K562 (cell line): ENCODE results near the gene CHCHD5. TPM values are rescaled to one million over a fixed set of nuclear protein-coding genes. Genes with fewer than 3 reads are reported as not detected.

Source experiments
- ATAC-seq: fragments of 200-7000 bp; cut with Tn5 transposase; 3 replicates; pipeline ENCODE4 v1.9.1; 2020; ENCODE audit warnings: moderate library complexity
- BruUV-seq: library from RNA; stranded (reverse); fragments of 400-500 nt; replicated peaks from 2 replicates; lab custom pipeline; 2021; lab: Mats Ljungman, UMichigan
- CTCF ChIA-PET: fragments of 300-600 bp; formaldehyde crosslinking; extraction: SDS; loops from one replicate; lab custom pipeline; 2021; ENCODE audit warnings: low intra/inter-chr PET ratio; lab: Yijun Ruan, JAX
- POLR2A ChIA-PET: fragments of 300-600, 350-650 bp; sonication (Branson Sonifier 250); formaldehyde crosslinking; extraction: SDS; loops from one replicate; lab custom pipeline; 2021; ENCODE audit warnings: antibody characterized with exemption, inconsistent platforms; lab: Yijun Ruan, JAX
- DNase-seq, 4 experiments: peaks; one replicate each; pipeline versions ENCODE4 v3.0.0 to v3.0.0-alpha.2; 2011 to 2018; ENCODE audit warnings: low spot score in 3 of 4, mixed read lengths in 3 of 4; ENCODE audit errors: extremely low read depth in 1 of 4
- FAIRE-seq: peaks from 2 replicates; lab custom pipeline; 2011; peaks lifted over from hg19 to GRCh38; lab: Jason Lieb, UNC
- H2AFZ ChIP-seq: 2 replicates; pipeline ENCODE4 v1.6.0; 2011; ENCODE audit warnings: low read depth, low read length, control low read depth, inconsistent platforms
- H3K27ac ChIP-seq: fragments of 200-600 bp; 3 replicates; pipeline ENCODE4 v1.8.0; 2011; ENCODE audit warnings: low read depth, mild to moderate bottlenecking, control low read depth, inconsistent platforms, low read length, moderate library complexity, mixed read lengths; ENCODE audit errors: extremely low read depth
- H3K27me3 ChIP-seq, 2 experiments: fragments of 300-600 bp in 1 of 2; 2 replicates in 1 of 2; 3 replicates in 1 of 2; pipeline versions ENCODE4 v1.6.0 to v1.8.0; 2011; ENCODE audit warnings: inconsistent platforms in 2 of 2, low read length in 2 of 2, mild to moderate bottlenecking in 1 of 2, mixed read lengths in 1 of 2, moderate library complexity in 1 of 2; ENCODE audit not compliant: control insufficient read depth in 2 of 2, insufficient read depth in 2 of 2
- H3K36me3 ChIP-seq: fragments of 300-600 bp; 3 replicates; pipeline ENCODE4 v1.8.0; 2011; ENCODE audit warnings: mild to moderate bottlenecking, low read length, inconsistent platforms; ENCODE audit not compliant: control insufficient read depth, insufficient read depth
- H3K4me1 ChIP-seq, 2 experiments: fragments of 200-600 bp in 1 of 2; replicated peaks in 1 of 2; 2 replicates in 1 of 2; 3 replicates in 1 of 2; pipeline versions ENCODE4 v1.5.1 to v1.8.0; 2011; ENCODE audit warnings: inconsistent platforms in 2 of 2, low read length in 2 of 2, mild to moderate bottlenecking in 1 of 2, mixed read lengths in 1 of 2, moderate library complexity in 1 of 2; ENCODE audit not compliant: control insufficient read depth in 2 of 2, insufficient read depth in 2 of 2
- H3K4me2 ChIP-seq: 2 replicates; pipeline ENCODE4 v1.6.1; 2011; ENCODE audit warnings: low read length, control low read depth, inconsistent platforms, mixed read lengths; ENCODE audit not compliant: insufficient read depth
- H3K4me3 ChIP-seq: fragments of 200-600 bp; sonication (generic), shearing (Covaris generic); 2 replicates; pipeline ENCODE4 v1.5.1; 2016; ENCODE audit warnings: control low read depth, inconsistent platforms
- H3K79me2 ChIP-seq: fragments of 200-600 bp; 3 replicates; pipeline ENCODE4 v1.8.0; 2011; ENCODE audit warnings: low read length, inconsistent platforms; ENCODE audit not compliant: control insufficient read depth, insufficient read depth
- H3K9ac ChIP-seq, 2 experiments: 2 replicates each; pipeline versions ENCODE4 v1.6.0 to v1.6.1; 2011; ENCODE audit warnings: low read depth in 2 of 2, low read length in 2 of 2, control low read depth in 1 of 2, inconsistent platforms in 1 of 2, mild to moderate bottlenecking in 1 of 2, mixed read lengths in 1 of 2; ENCODE audit not compliant: insufficient read depth in 1 of 2
- H3K9me1 ChIP-seq: one replicate; pipeline ENCODE4 v1.6.0; 2011; ENCODE audit warnings: inconsistent platforms, mild to moderate bottlenecking, low read length, moderate library complexity; ENCODE audit not compliant: control insufficient read depth, insufficient read depth
- H3K9me3 ChIP-seq: replicated peaks from 2 replicates; pipeline ENCODE4 v1.5.1; 2011; ENCODE audit warnings: low read depth, low read length, inconsistent platforms; ENCODE audit not compliant: control insufficient read depth, insufficient read depth
- H4K20me1 ChIP-seq: replicated peaks from 2 replicates; pipeline ENCODE4 v1.6.1; 2011; ENCODE audit warnings: low read length, inconsistent platforms, mixed read lengths; ENCODE audit not compliant: control insufficient read depth, insufficient read depth
- RHOXF2B ChIP-seq: fragments of 250-450 bp; sonication (Bioruptor Pico); conservative IDR thresholded peaks from 2 replicates; pipeline ENCODE4 v1.5.1; 2021
- ZNF121 ChIP-seq: sonication (generic); formaldehyde crosslinking; conservative IDR thresholded peaks from 2 replicates; pipeline ENCODE4 v1.8.0; 2022; ENCODE audit warnings: missing genetic modification reagents
- ZNF23 ChIP-seq: fragments of 250-450 bp; sonication (Bioruptor Pico); IDR thresholded peaks from 2 replicates; pipeline ENCODE4 v1.4.0; 2020; ENCODE audit warnings: mild to moderate bottlenecking
- WGBS: fragments of 100-300 bp; shearing (Covaris generic); methylation state at CpG from one replicate; pipeline ENCODE4 v1.1.6; 2016; ENCODE audit warnings: low coverage, mixed read lengths; ENCODE audit not compliant: insufficient coverage; ENCODE audit errors: missing lambda C conversion rate; 5-methylcytosine and 5-hydroxymethylcytosine counted together
- in situ Hi-C: fragments of 300-500 bp; cut with MboI; formaldehyde crosslinking; loops from 4 replicates; pipeline ENCODE4 v1.15.0; 2018; ENCODE audit warnings: inconsistent platforms, mixed read lengths
- intact Hi-C: fragments of 100-400 bp; cut with micrococcal nuclease; formaldehyde crosslinking; loops from 2 replicates; pipeline ENCODE4 v1.14.2; 2022
- polyA plus RNA-seq, 8 experiments: library from polyadenylated mRNA; depleted of rRNA in 4 of 8; stranded (reverse) in 5 of 8; unstranded in 3 of 8; fragments of >200 nt; fragmentation: Nextera tagmentation in 2 of 8; fragmentation: Illumina TruSeq in 1 of 8; extraction: Ambion mirVana in 2 of 8; extraction: Trizol in 1 of 8; gene quantifications; 2 replicates each; pipeline versions ENCODE4 v1.2.1 to v1.2.3, GENCODE V29; 2011 to 2014; ENCODE audit warnings: inconsistent platforms in 1 of 8, missing spikeins in 1 of 8
- total RNA-seq, 7 experiments: library from RNA; depleted of rRNA in 6 of 7; stranded (reverse); fragments of >200 nt in 6 of 7; fragmentation: Illumina TruSeq in 2 of 7; extraction: Trizol in 2 of 7; gene quantifications; 2 replicates each; pipeline versions ENCODE4 v1.2.1 to v1.2.3, GENCODE V29; 2011 to 2021; ENCODE audit warnings: low replicate concordance in 1 of 7
- TF ChIP-seq, protein P1 (sequence below), 2 experiments: fragments of 450-650 bp in 1 of 2; sonication (generic) in 1 of 2; formaldehyde crosslinking in 1 of 2; IDR thresholded peaks in 1 of 2; conservative IDR thresholded peaks in 1 of 2; 2 replicates each; pipeline versions ENCODE4 v1.6.1 to v1.8.1; 2016 to 2023; ENCODE audit warnings: mild to moderate bottlenecking in 2 of 2, moderate library complexity in 2 of 2, inconsistent platforms in 1 of 2, missing genetic modification reagents in 1 of 2

Gene CHCHD5
- total and polyA plus RNA-seq, 9 of the 15 experiments (the other 6 are each of a cell fraction or from before 2014, with no cell fraction given) = 7.4 to 79.3 (median 33.4) TPM

DNA sequence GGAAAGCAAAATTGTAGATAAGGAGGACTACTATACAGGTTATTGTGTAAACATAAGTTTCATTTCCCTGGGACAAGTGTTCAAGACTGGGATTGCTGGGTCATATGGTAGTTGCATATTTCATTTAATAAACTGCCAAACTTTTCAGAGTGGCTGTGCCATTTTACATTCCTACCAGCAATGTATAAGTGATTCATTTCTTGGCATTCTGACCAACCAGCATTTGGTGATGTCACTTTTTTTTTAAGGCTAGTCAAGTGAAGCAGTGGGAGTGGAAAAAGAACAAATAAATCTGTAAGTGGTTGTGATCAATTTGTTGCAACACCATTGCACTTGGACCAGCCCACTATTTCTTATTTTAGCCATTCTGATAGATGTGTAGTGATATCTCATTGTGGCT is 5.2 kb upstream of the CHCHD5 start:
- ATAC-seq = no peak
- peaks cover 4 to 10% of the 10 kb centered on the region in 2 experiments; a peak in 3 of 5 replicates for H3K4me1 ChIP-seq
- no peak overlapping the region for H2AFZ ChIP-seq
- peaks cover 8% of the 10 kb centered on the region; the same call in 2 of the 3 replicates for H3K79me2 ChIP-seq
- no peak overlapping the region for H3K4me2 ChIP-seq
- intact Hi-C loops (no loop called here), in situ Hi-C loops (no loop called here)
- CTCF ChIA-PET = no interaction called here
- TF ChIP-seq ZNF23 (CRISPR knock-in tag) = no peak
- TF ChIP-seq, protein P1, sequence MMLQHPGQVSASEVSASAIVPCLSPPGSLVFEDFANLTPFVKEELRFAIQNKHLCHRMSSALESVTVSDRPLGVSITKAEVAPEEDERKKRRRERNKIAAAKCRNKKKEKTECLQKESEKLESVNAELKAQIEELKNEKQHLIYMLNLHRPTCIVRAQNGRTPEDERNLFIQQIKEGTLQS (IDR thresholded peaks at IDR 0.05) = peak; percentile 32; the same call in 1 of the 2 replicates
- TF ChIP-seq, protein P1 (CRISPR knock-in tag; conservative IDR thresholded peaks at IDR 0.05) = no peak
- TF ChIP-seq, all 486 proteins: peak for 1
- no peak overlapping the region for H3K4me3 ChIP-seq
- POLR2A ChIA-PET = no interaction called here
- no TSS peak for BruUV-seq
- DNase-seq = no peak
- no peak overlapping the region for H3K27ac ChIP-seq
- H3K27me3 ChIP-seq = no peaks in the 10 kb centered on the region
- peaks cover 30% of the 10 kb centered on the region; the same call in 2 of the 3 replicates for H3K36me3 ChIP-seq
- H3K9me3 ChIP-seq = no peaks in the 10 kb centered on the region
- no peaks in the 10 kb centered on the region for H4K20me1 ChIP-seq
- FAIRE-seq = no peak
- no peaks in the 10 kb centered on the region for H3K9me1 ChIP-seq
- no peak overlapping the region for H3K9ac ChIP-seq

GRCh38 chr2:112580084-112580483 is 4.3 kb upstream of the CHCHD5 start:
- Histone ChIP-seq H3K79me2 (peaks cover 12% of the 10 kb centered on the region), H4K20me1 (no peaks in the 10 kb centered on the region), H2AFZ (no peak overlapping the region), H3K9me3 (no peaks in the 10 kb centered on the region), H3K27me3 (no peaks in the 10 kb centered on the region), H3K36me3 (peaks cover 21% of the 10 kb centered on the region; the same call in 2 of the 3 replicates), H3K4me2 (no peak overlapping the region), H3K4me3 (no peak overlapping the region), H3K27ac (no peak overlapping the region), H3K9ac (no peak overlapping the region), H3K9me1 (no peaks in the 10 kb centered on the region), H3K4me1 (peaks cover 7 to 12% of the 10 kb centered on the region in 2 experiments; a peak in 4 of 5 replicates)
- DNase-seq (no peak), FAIRE-seq (no peak), ATAC-seq (no peak)
- 71% methylated on average over 7 of the region's 7 CpGs for WGBS
- BruUV-seq = no TSS peak
- POLR2A ChIA-PET = interaction anchor here (0.5 kb wide), 1 partner anchor 379 kb away, joined by 3 read pairs; no protein-coding TSS in a partner anchor
- TF ChIP-seq RHOXF2B (no peak), ZNF121 (peak; percentile 61)
- in situ Hi-C loops (loop anchor here (10.0 kb wide), 2 partner anchors 455 to 675 kb away; no protein-coding TSS in a partner anchor), intact Hi-C loops (loop anchor here (5.0 kb wide), 3 partner anchors 38 to 693 kb away; partner anchors contain the start of genes POLR1B and ZC3H6)
- CTCF ChIA-PET = interaction anchor here (0.5 kb wide), 1 partner anchor 362 kb away, joined by 3 read pairs; no protein-coding TSS in a partner anchor
